ENCODE data around the gene UBE2S.
A peak's percentile ranks its signal among the peaks of the same experiment; 100 is the strongest.
"Not testable (repeated sequence)": the region's sequence is repeated elsewhere in the genome, so short reads cannot be mapped to it uniquely, and the experiment has no call there.

The UBE2S gene

DNA sequence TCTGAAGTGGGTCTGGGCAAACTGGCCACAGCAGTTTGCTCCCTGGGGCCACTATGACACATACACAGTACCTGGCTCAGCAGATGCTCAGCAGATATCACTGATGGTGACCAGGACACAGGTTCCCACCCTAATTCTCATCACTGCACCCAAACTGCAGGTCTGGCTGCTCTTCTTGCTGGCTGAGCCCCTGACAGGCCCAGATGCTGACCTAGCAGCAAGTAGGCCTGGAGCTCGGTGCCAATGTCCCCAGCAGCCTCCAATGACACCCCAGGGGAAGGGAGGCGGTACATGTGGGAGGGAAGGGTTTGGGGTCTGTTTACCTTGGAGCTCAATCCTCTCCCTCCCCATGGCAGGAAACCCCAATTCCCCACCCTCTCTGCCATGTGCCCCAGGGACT, 5.1 kb downstream of the UBE2S start:
- DNase-seq: no peak

GRCh38 chr19:55401390-55401789, 6.2 kb downstream of the UBE2S start:
- not testable (repeated sequence) for DNase-seq

GRCh38 chr19:55400281-55401087, 7.1 kb downstream of the UBE2S start:
- DNase-seq: no peak

GRCh38 chr19:55398200-55398925, 9.2 kb downstream of the UBE2S start:
- no peak for DNase-seq

DNA sequence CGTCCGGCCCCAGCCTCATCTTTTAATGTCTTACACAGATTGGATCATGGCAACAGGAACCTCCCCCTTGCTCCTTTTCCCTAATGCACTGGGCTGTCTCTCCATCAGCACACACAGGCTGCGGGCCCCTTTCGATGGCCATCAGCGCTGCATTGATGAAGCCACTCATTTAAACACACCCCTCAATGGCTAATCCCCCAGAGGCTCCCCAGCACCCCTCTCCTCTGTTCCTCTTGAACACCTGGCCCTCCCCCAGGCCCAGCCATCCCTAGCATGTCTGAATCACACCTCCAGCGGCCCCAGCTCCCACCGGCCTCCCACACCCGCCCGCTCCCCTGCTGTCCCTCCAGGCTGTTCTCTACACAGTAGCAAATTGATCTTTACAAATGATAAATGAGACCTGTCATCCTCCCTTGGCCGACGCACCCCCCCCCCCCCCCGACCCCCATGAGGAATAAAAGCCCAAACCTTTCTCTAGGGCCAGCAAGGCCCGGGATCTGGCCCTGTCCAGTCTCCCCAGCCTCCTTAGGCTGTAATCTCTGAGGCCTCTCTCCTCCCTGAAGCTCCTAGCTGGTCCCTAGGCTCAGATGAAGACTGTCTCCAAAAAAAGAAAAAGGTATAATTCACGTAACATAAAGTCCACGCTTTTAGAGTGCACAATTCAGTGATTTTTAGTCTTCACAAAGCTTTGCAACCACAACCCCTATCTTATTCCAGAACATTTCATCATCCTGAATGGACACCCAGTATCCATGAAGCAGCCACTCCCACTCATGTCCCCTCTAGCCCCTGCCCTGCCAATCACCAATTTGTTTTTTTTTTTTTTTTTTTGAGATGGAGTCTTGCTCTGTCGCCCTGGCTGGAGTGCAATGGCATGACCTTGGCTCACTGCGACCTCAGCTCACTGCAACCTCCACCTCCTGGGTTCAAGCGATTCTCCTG, 14.5 kb downstream of the UBE2S start:
- DNase-seq: no peak

DNA sequence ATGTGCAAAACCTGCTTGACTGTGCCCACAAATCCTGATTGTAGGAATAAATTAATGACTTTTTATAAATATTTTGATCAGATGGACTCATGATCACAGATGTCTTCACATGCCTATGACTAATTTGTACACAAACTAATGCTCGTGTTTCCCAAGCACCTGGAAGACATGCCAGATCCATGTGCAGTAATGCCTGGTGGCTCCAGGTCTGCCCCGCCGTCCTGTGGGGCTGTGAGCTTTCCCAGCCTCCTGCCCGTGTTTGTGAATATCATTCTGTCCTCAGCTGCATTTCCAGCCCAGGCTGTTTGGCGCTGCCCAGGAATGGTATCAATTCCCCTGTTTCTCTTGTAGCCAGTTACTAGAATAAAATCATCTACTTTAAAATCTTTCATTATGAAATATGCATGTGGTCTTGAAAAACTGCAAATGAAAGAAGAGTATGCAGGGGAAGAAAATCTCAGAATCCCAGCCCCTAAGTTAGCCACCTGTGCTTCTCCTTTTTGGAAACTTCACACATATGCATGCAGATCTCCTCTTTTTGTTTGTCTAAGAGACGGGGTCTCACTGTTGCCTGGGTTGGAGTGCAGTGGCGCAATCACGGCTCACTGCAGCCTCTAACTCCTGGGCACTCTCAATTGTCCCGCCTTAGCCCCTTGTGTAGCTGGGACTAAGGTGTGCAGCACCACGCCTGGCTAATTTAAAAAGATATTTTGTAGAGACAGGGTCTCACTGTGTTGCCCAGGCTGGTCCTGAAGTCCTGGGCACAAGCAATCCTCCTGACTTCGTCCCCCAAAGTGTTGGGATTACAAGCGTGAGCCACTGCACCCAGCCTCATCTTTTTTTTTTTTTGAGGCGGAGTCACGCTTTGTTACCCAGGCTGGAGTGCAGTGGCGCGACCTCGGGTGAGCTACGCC, 15.6 kb downstream of the UBE2S start:
- DNase-seq: no peak

DNA sequence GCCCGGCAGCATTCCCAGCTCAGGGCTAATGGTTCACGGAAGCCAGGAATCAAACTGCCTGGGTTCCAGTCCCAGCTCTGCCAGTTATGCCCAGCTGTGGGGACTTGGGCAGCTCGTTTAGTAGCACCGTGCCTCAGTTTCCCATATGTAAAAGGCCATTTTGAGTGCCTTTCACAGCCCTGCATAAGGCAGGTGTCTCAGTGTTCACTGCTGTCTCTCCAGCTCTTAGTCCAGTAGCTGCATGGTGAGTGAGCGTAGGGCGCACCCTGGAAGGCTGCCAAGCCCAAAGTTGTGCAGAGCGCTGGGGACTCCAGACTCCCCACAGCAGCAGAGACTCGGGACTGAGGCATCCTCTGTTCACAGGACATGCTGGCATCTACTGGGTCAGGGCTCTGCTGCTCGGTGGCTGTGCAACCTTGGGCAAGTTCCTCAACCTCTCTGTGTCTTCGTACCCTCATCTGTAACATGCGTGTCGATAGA, 16.4 kb downstream of the UBE2S start:
- no peak for DNase-seq

DNA sequence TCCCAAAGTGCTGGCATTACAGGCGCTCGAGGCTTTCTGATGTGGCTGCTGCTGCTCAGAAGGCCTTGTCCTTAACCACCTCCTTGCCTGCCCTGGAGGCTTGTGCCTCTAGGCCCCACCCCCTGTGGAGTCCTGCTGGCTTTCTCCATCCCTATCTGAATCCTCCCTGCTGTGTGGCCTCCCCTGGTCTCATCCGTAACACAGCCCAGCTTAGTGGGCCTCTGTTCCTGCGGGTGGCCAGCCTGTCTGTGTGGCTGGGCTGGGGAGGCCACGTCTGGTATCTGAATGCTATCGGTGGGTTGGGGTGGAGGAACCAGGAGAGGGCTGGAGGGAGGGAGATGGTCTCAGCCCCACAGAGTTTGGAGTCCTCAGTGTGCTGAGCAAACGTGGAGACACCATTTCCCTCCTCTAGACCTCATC, 17.1 kb downstream of the UBE2S start:
- DNase-seq: no peak

- no peak for DNase-seq
These were observed 17.9 kb downstream of the UBE2S start for GRCh38 chr19:55389386-55390317.

DNA sequence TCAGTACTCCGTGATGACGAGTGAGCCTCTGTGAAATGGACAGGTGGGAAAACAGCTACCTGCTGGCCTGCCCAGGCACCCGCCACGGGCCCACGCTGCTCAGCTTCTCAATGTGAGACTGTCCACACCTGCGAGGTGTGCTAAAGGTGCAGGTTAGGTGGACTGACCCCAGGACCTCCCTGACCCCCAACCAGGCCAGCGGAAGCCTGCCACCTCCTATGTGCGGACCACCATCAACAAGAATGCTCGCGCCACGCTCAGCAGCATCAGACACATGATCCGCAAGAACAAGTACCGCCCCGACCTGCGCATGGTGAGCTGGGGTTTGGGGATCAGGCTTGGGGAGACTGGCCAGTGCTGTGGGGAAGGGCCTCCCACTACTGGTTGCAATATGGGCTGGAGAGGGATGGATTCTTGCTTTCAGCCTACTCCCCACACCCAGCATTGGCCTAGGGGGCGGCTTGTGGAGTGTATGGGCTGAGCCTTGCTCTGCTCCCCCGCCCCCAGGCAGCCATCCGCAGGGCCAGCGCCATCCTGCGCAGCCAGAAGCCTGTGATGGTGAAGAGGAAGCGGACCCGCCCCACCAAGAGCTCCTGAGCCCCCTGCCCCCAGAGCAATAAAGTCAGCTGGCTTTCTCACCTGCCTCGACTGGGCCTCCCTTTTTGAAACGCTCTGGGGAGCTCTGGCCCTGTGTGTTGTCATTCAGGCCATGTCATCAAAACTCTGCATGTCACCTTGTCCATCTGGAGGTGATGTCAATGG, 19.7 kb downstream of the UBE2S start:
- no peak for DNase-seq

- DNase-seq: no peak
These were observed 21.1 kb downstream of the UBE2S start for GRCh38 chr19:55386493-55386971.

- peak; percentile 99 for DNase-seq
These were observed 21.7 kb downstream of the UBE2S start, which contains the start of gene RPL28 for GRCh38 chr19:55385724-55386492. Gene RPL28, plus strand, starts transcription at chr19:55385932. Its CDS starts 426 bp downstream, at chr19:55386358.

- DNase-seq: peak; percentile 97
These were observed 22.5 kb downstream of the UBE2S start for GRCh38 chr19:55384920-55385723.

GRCh38 chr19:55384131-55384919, 23.3 kb downstream of the UBE2S start, which contains the start of gene TMEM238:
Gene TMEM238, minus strand, starts transcription at chr19:55384292. Its CDS starts 33 bp downstream, at chr19:55384259.
- peak; percentile 44 for DNase-seq

DNA sequence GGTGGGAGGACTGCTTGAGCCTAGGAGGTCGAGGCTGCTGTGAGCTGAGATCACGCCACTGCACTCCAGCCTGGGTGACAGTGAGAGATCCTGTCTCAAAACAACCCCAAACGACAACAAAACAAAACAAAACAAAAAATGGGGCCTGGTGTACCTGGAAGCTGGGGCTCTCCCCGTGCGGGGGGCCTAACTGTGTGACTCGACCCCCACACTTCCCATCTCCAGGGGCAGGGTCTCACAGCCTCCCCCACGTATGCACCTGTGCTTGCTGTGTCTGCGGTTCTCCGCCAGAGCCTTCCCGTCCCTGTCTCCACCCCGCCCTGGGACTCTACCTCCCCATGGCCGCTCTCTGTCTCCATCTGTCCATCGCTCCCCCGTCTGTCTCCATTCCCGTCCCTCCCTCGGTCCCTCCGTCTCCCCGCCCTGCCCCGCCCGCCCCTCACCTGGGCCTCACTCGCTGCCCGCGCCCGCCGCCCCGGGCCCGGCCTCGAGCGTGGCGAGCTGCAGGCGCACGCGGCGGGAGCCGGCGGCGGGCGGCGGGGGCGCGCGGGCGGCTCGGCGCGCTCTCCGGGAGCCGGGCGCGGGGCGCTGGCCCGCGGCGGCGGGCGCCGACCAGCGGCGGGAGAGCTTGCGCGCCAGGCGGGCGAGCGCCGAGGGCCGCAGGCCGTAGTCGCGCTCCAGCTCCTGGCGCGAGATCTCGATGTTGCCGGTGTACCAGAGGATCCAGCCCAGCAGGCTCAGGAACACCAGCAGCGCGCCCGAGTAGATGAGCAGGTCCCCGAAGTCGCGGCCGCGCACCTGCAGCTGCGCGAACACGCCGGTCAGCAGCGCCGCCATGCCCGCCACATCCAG, 24.1 kb downstream of the UBE2S start:
- DNase-seq: peak; percentile 50

GRCh38 chr19:55382522-55383054, 25.0 kb downstream of the UBE2S start:
- DNase-seq: no peak
